ENCODE results near the gene CCDC88C. TPM values are rescaled to one million over a fixed set of nuclear protein-coding genes. Genes with fewer than 3 reads are reported as not detected.

CCDC88C gene
- total and polyA plus RNA-seq, 2 experiments from 2014 or later = 23.6 to 60.7 TPM

- TF ChIP-seq ETS1 (IDR thresholded peaks at IDR 0.05) = no peak
- TF ChIP-seq REST (IDR thresholded peaks at IDR 0.05; ENCODE audit: unreplicated experiment) = no peak
- no peak for TF ChIP-seq CTCF (conservative IDR thresholded peaks at IDR 0.05; ENCODE audit: low read depth in 2 of 2)
- TF ChIP-seq CREB1 (CRISPR knock-in tag; IDR thresholded peaks at IDR 0.05; ENCODE audit: low read depth) = no peak
- TF ChIP-seq ZNF331 (CRISPR knock-in tag; IDR thresholded peaks at IDR 0.05; ENCODE audit: low read depth) = no peak
- no peak for TF ChIP-seq POLR2AphosphoS5 (IDR thresholded peaks at IDR 0.05; ENCODE audit: low read depth)
- no peak for TF ChIP-seq NANOG (IDR thresholded peaks at IDR 0.05; ENCODE audit: borderline replicate concordance)
- no peak for TF ChIP-seq STAT1 (IDR thresholded peaks at IDR 0.05; ENCODE audit: unreplicated experiment)
These were observed 63.3 kb downstream of the CCDC88C start (continued) for GRCh38 chr14:91354221-91354916.

GRCh38 chr14:91352728-91353692 lies 64.6 kb downstream of the CCDC88C start:
- Histone ChIP-seq H3K79me2 (replicated peaks; ENCODE audit: insufficient read depth) (peaks cover 42% of the 10 kb centered on the region), H3K27me3 (ENCODE audit: insufficient read depth) (no peaks in the 10 kb centered on the region), H4K20me1 (replicated peaks; ENCODE audit: insufficient read depth) (peaks cover 15% of the 10 kb centered on the region), H3F3A (replicated peaks; ENCODE audit: low read depth) (no peaks in the 10 kb centered on the region), H3K4me2 (no peak overlapping the region), H3K27ac (ENCODE audit: low read depth) (0 out of 2 replicates have a peak overlapping the region, but pooled peaks have one; percentile 39), H3K36me3 (ENCODE audit: insufficient read depth) (no peaks in the 10 kb centered on the region), H3K9me2 (ENCODE audit: insufficient read depth) (no peaks in the 10 kb centered on the region), H3K4me3 (no peak overlapping the region), H2AFZ (no peak overlapping the region), H3K4me1 (ENCODE audit: insufficient read depth) (peaks cover 32% of the 10 kb centered on the region)
- Mint-ChIP-seq H3K27me3 (ENCODE audit: insufficient read depth, low read depth, poor library complexity) (peaks cover 9% of the 10 kb centered on the region), H3K4me1 (peaks cover 59% of the 10 kb centered on the region), H3K9me3 (no peaks in the 10 kb centered on the region), H3K27ac (peak overlapping the region; percentile 39), H3K4me3 (no peak overlapping the region), H3K36me3 (ENCODE audit: low read depth) (no peaks in the 10 kb centered on the region)
- ATAC-seq (no peak), DNase-seq (ENCODE audit: low spot score) (no peak)
- TF ChIP-seq CREB1 (CRISPR knock-in tag; IDR thresholded peaks at IDR 0.05; ENCODE audit: low read depth) (no peak), REST (IDR thresholded peaks at IDR 0.05; ENCODE audit: unreplicated experiment) (no peak), ZNF114 (CRISPR knock-in tag; IDR thresholded peaks at IDR 0.05) (no peak)
